K562 (cell line): ENCODE data around the gene IGF2.

ENCODE experiments used
- BCL6 ChIP-seq: fragments of 250-450 bp; sonication (Bioruptor Pico); IDR thresholded peaks from 2 replicates; pipeline ENCODE4 v1.4.0; 2020
- CHD2 ChIP-seq: IDR thresholded peaks from 2 replicates; pipeline ENCODE4 v1.6.1; 2011; ENCODE audit warnings: low read depth, low read length
- E2F4 ChIP-seq: sonication (generic); formaldehyde crosslinking; IDR thresholded peaks from 2 replicates; pipeline ENCODE4 v1.8.0; 2022; ENCODE audit warnings: mild to moderate bottlenecking, low read depth, missing genetic modification reagents
- IRF1 ChIP-seq: sonication (generic); formaldehyde crosslinking; IDR thresholded peaks from 2 replicates; pipeline ENCODE4 v1.8.0; 2022; ENCODE audit warnings: missing genetic modification reagents, mild to moderate bottlenecking, borderline replicate concordance
- POLR2H ChIP-seq: IDR thresholded peaks from 2 replicates; pipeline ENCODE4 v1.6.1; 2016; ENCODE audit warnings: missing genetic modification characterization, low read depth, mild to moderate bottlenecking, control low read depth, missing compliant biosample characterization, moderate library complexity
- PREB ChIP-seq: sonication (generic); formaldehyde crosslinking; IDR thresholded peaks from 2 replicates; pipeline ENCODE4 v1.8.1; 2023; ENCODE audit warnings: mild to moderate bottlenecking, missing genetic modification reagents
- PTTG1 ChIP-seq: fragments of 450-650 bp; IDR thresholded peaks from 2 replicates; pipeline ENCODE4 v1.6.1; 2016; ENCODE audit warnings: low read depth, mild to moderate bottlenecking, missing genetic modification characterization, missing compliant biosample characterization
- RBM15 ChIP-seq: fragments of 200-400 bp; formaldehyde crosslinking; IDR thresholded peaks from 2 replicates; pipeline ENCODE4 v1.6.1; 2018; ENCODE audit warnings: mild to moderate bottlenecking, low read length, moderate library complexity; ENCODE audit not compliant: insufficient read depth
- ZNF121 ChIP-seq: sonication (generic); formaldehyde crosslinking; conservative IDR thresholded peaks from 2 replicates; pipeline ENCODE4 v1.8.0; 2022; ENCODE audit warnings: missing genetic modification reagents
- ZNF280A ChIP-seq: fragments of 450-650 bp; IDR thresholded peaks from 2 replicates; pipeline ENCODE4 v1.6.1; 2018; ENCODE audit warnings: mild to moderate bottlenecking, low read depth; ENCODE audit not compliant: partially characterized antibody

- no peak for TF ChIP-seq POLR2H (tag)
- no peak for TF ChIP-seq ZNF121 (CRISPR knock-in tag)
- TF ChIP-seq E2F4 (CRISPR knock-in tag), result no peak
- no peak for TF ChIP-seq IRF1
- no peak for TF ChIP-seq CHD2
- TF ChIP-seq PTTG1 (tag), result no peak
- TF ChIP-seq PREB (CRISPR knock-in tag), result no peak
- no peak for TF ChIP-seq ZNF280A
- no peak for TF ChIP-seq RBM15
- TF ChIP-seq BCL6 (CRISPR knock-in tag), result no peak
Observed at GRCh38 chr11:2128511-2129307, 10.5 kb downstream of the IGF2 start.
